AG09309 (cell line): ENCODE measurements around the gene TUBGCP2.

Experiments used
- DNase-seq: peaks from one replicate; pipeline ENCODE4 v3.0.0-alpha.2; 2010; ENCODE audit warnings: low read depth
- H3K4me3 ChIP-seq: 2 replicates; pipeline ENCODE4 v1.5.1; 2011; ENCODE audit warnings: mild to moderate bottlenecking, low read depth, low read length, moderate library complexity; ENCODE audit not compliant: control insufficient read depth
- CTCF ChIP-seq: IDR thresholded peaks from 2 replicates; pipeline ENCODE4 v1.5.1; 2011; ENCODE audit warnings: mild to moderate bottlenecking, low read depth, low read length, inconsistent platforms; ENCODE audit not compliant: insufficient read depth, control insufficient read depth; ENCODE audit errors: missing control alignments

TUBGCP2 gene

GRCh38 chr10:133342942-133343341 is 34.3 kb upstream of the TUBGCP2 start:
- no peak overlapping the region for H3K4me3 ChIP-seq
- TF ChIP-seq CTCF: no peak
- no peak for DNase-seq

DNA sequence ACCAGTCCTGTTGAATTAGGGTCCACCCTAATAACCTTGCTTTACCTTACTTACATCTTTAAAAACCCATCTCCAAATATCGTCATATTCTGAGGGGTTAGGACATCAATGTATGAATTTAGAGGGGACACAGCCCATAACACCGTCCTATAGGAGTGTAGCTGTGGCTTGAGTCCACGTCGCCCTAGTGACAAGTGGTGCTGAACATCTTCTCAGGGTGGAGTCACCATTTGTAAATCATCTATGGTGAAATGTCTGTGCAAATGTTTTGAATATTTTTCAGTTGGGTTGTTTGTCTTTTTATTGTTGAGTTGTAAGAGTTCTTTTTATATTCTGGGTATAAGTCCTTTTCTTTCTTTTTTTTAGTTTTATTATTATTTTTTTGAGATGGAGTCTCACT is 33.3 kb upstream of the TUBGCP2 start:
- TF ChIP-seq CTCF: no peak
- no peak for DNase-seq
- H3K4me3 ChIP-seq: no peak overlapping the region

DNA sequence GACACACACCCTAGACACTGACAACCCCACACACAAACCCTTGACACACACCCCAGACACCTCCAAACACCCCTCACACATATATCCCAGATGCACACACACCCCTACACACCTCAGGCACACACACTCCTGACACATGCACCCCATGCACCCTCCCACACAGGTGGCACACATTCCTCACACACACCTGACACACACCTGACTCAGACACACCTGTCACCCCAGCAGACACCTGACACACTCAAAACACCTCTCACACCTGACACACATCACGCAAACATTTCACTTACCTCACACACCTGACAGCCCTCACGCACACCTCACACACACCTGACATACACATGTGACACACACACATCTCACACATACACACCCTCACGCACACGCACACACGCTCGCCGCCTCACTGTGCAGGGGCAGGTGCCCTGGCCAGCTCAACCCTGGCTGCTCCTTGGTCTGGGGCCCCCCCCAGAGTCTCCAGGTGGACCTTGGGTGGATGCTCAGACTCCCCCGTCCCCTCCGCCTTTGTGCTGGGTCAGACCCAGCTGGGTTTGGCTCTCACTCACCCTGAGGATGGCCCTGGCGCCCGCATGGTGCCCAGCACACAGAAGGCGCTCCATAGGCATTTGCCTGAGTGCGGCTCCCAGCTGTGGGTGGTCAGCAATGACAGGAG is 31.2 kb upstream of the TUBGCP2 start:
- H3K4me3 ChIP-seq: no peak overlapping the region
- TF ChIP-seq CTCF: no peak
- no peak for DNase-seq

DNA sequence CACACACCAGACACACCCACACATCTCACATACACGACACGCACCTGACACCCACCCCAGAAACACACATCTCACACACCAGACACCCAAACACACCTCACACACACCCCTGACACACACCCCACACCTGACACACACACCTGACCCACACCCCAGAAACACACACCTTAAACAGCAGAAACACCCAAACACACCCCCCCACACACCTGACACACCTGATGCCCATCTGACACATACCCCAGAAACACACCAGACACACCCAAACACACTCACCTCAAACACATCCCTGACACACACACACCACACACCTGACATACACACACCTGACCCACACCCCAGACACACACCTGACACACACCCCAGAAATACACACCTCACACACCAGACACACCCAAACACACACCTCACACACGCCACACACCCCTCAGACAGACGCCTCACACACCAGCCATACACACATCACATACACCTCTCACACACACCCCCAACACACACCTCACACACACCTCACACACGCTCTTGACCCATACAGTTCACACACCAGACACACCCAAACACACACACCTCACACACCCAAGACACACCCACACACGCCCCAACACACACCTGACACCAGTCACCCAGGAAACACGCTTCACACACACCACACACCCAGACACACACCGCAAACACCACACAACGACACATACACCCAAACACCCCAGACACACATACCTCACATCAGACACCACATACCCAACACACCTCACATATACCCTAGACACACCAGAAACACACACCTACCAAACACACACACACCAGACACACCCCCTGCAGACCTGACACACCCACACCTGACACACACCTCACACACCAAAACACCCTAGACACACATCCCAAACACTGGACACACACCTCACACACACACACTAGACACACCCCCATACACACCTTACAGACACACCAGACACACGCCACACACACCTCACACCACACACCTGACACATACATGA is 29.7 kb upstream of the TUBGCP2 start:
- H3K4me3 ChIP-seq: no peak overlapping the region
- DNase-seq: no peak
- TF ChIP-seq CTCF: no peak

DNA sequence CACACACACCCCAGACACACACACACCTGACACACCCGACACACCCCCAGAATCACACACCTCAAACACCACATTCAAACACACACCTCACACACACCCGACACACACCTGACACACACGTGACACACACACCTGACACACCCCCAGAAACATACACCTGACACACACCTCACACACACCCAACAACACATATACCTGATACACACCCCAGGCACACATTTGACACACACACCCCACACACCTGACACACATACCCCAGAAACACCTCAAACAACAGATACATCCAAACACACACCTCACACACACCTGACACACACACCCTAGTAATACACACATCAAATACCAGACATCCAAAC is 28.7 kb upstream of the TUBGCP2 start:
- no peak for DNase-seq
- no peak overlapping the region for H3K4me3 ChIP-seq
- no peak for TF ChIP-seq CTCF

DNA sequence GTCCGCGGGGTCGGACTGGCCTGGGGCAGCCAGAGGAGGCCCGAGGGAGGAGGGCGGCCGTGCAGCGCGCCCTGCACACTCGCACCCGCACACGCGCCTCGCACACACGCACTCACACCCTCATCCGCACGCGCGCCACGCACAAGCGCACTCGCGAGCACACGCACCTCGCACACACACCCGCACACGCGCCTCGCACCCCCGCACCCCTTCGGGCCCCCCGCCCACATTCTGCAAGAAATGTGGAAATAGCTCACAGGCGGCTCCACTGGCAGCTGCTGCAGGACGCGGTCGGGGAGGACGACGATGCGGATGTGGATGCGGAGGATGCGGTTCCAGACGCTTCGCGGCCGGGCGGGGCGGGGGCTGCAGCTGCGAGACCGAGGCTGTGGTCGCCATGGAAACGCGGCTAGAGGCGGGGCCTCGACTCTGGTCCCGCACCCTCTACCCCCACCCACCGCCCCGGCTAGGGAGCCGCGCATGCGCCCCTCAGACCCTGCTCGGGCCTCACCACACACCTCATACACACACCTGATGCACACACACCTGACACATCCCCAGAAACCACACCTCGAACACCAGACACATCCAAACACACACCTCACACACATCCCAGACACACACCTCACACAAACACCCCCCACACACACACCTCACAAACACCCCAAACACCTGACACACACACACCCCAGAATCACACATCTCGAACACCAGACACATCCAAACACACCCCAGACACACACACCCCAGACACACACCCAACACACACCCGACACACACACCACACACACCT is 28.1 kb upstream of the TUBGCP2 start, which contains the start of gene CALY:
TSS of gene CALY (minus strand) at position 320 of the 793 bp plus-strand sequence. CDS start 7,907 bp downstream, outside the sequence.
- peak within 1 kb of the TSS; percentile 29; the same call in 1 of the 2 replicates for H3K4me3 ChIP-seq
- no peak for TF ChIP-seq CTCF
- DNase-seq: no peak
